Stomach (tissue), 9 donors: ENCODE results near the gene DNLZ. TPM values are rescaled to one million over a fixed set of nuclear protein-coding genes. Genes with fewer than 3 reads are reported as not detected.

ENCODE experiments used
- DNase-seq, 2 donors: peaks; one replicate each; pipeline versions ENCODE4 v3.0.0 to v3.0.0-alpha.2; 2013 to 2019
- H3K27ac ChIP-seq, 5 donors: fragments of 200-600 bp in 4 of 5; sonication (generic) in 4 of 5; one replicate each; pipeline ENCODE4 v1.5.1; 2013 to 2019; ENCODE audit warnings: mild to moderate bottlenecking in 1 of 5, moderate library complexity in 1 of 5
- H3K27me3 ChIP-seq, 3 donors: fragments of 200-600 bp; sonication (generic); one replicate each; pipeline ENCODE4 v1.5.1; 2017 to 2019; ENCODE audit warnings: mixed run types in 1 of 3
- H3K36me3 ChIP-seq, 4 donors: fragments of 200-600 bp; sonication (generic); 1 replicate in 3 of 4; 2 replicates in 1 of 4; pipeline ENCODE4 v1.5.1; 2016 to 2019
- H3K4me1 ChIP-seq, 4 donors: fragments of 200-600 bp; sonication (generic); one replicate each; pipeline ENCODE4 v1.5.1; 2016 to 2019
- H3K4me3 ChIP-seq, 4 donors: fragments of 200-600 bp; sonication (generic) in 3 of 4; one replicate each; pipeline ENCODE4 v1.5.1; 2016 to 2019; ENCODE audit warnings: mild to moderate bottlenecking in 1 of 4
- H3K9me3 ChIP-seq, 4 donors: fragments of 200-600 bp; sonication (generic); one replicate each; pipeline ENCODE4 v1.5.1; 2016 to 2019
- CTCF ChIP-seq, 7 experiments: fragments of 450-650 bp in 4 of 7; fragments of 200-600 bp in 3 of 7; sonication (generic) in 3 of 7; IDR thresholded peaks; one replicate each; pipeline ENCODE4 v1.5.1; 2016 to 2019; ENCODE audit warnings: antibody characterized with exemption in 7 of 7, control low read depth in 2 of 7, mild to moderate bottlenecking in 1 of 7
- EP300 ChIP-seq: sonication (generic); formaldehyde crosslinking; IDR thresholded peaks from one replicate; pipeline ENCODE4 v1.6.1; 2017; ENCODE audit warnings: antibody characterized with exemption
- POLR2A ChIP-seq, 4 donors: fragments of 450-650 bp; IDR thresholded peaks; one replicate each; pipeline ENCODE4 v1.6.1; 2016; ENCODE audit warnings: antibody characterized with exemption in 4 of 4, control low read depth in 2 of 4, mild to moderate bottlenecking in 1 of 4, moderate library complexity in 1 of 4
- POLR2AphosphoS5 ChIP-seq, 3 donors: sonication (generic); formaldehyde crosslinking; IDR thresholded peaks; one replicate each; pipeline ENCODE4 v1.6.1; 2016; ENCODE audit warnings: antibody characterized with exemption in 3 of 3
- WGBS, 5 donors: extraction: QIAGEN DNeasy Blood & Tissue Kit in 3 of 5; methylation state at CpG; one replicate each; pipeline versions ENCODE4 v1.1.5 to v1.1.7; 2013 to 2018; 5-methylcytosine and 5-hydroxymethylcytosine counted together
- intact Hi-C: fragments of 100-400 bp; cut with DNase I; formaldehyde crosslinking; loops from one replicate; pipeline ENCODE4 v1.15.1; 2023; ENCODE audit warnings: low total_unique reads
- polyA plus RNA-seq, 3 donors: library from polyadenylated mRNA; stranded (reverse); fragments of 200-250 nt; gene quantifications; one replicate each; pipeline ENCODE4 v1.2.3, GENCODE V29; 2013
- total RNA-seq, 5 donors: library from RNA; depleted of rRNA; stranded (reverse); fragments of >200 nt; gene quantifications; one replicate each; pipeline versions ENCODE4 v1.1.0 to v1.2.3, GENCODE V29; 2014 to 2016
- donor health status: healthy with polysubstance abuse.
- donor health status: Bipolar disorder and iron deficiency.
- donor health status: healthy.

DNLZ gene
- total and polyA plus RNA-seq, 8 donors, result 1.3 to 16.8 (median 10.1) TPM; not detected in 1

- no peak for DNase-seq
- Histone ChIP-seq H3K9me3 (no peaks in the 10 kb centered on the region), H3K4me1 (no peaks in the 10 kb centered on the region), H3K4me3 (no peak overlapping the region), H3K27ac (no peak overlapping the region), H3K27me3 (no peaks in the 10 kb centered on the region), H3K36me3 (peaks cover 34 to 78% (median 77%) of the 10 kb centered on the region in 4 donors)
- TF ChIP-seq POLR2A (IDR thresholded peaks at IDR 0.05) (no peak), POLR2AphosphoS5 (IDR thresholded peaks at IDR 0.05) (no peak), EP300 (no peak), CTCF (IDR thresholded peaks at IDR 0.05) (no peak)
- 93 to 96% (median 94%) methylated on average over 13 to 17 of the region's 17 CpGs for WGBS, 5 donors
- intact Hi-C loops, result no loop called here
Measured at GRCh38 chr9:136380381-136380780, 16.8 kb upstream of the DNLZ start.

GRCh38 chr9:136379891-136380290, 16.3 kb upstream of the DNLZ start:
- TF ChIP-seq POLR2A (IDR thresholded peaks at IDR 0.05) (no peak), POLR2AphosphoS5 (IDR thresholded peaks at IDR 0.05) (no peak), CTCF (IDR thresholded peaks at IDR 0.05) (no peak), EP300 (no peak)
- Histone ChIP-seq H3K36me3 (peaks cover 34 to 73% (median 72%) of the 10 kb centered on the region in 4 donors), H3K9me3 (no peaks in the 10 kb centered on the region), H3K4me3 (no peak overlapping the region), H3K27ac (no peak overlapping the region), H3K4me1 (no peaks in the 10 kb centered on the region), H3K27me3 (no peaks in the 10 kb centered on the region)
- intact Hi-C loops, result no loop called here
- WGBS, 5 donors, result 85 to 95% (median 89%) methylated on average over 5 to 11 of the region's 11 CpGs; no CpG with 5 or more reads in 1 of the 5 donors
- no peak for DNase-seq

- H3K27me3 ChIP-seq, result no peaks in the 10 kb centered on the region
- H3K4me3 ChIP-seq, result no peak overlapping the region
- 88 to 100% (median 95%) methylated on average over 2 to 11 of the region's 11 CpGs for WGBS, 5 donors
- H3K36me3 ChIP-seq, result peaks cover 34 to 69% (median 67%) of the 10 kb centered on the region in 4 donors
- intact Hi-C loops, result no loop called here
- no peak overlapping the region for H3K27ac ChIP-seq
- DNase-seq, result no peak
- no peak for TF ChIP-seq POLR2A (IDR thresholded peaks at IDR 0.05)
- TF ChIP-seq EP300, result no peak
- no peak for TF ChIP-seq POLR2AphosphoS5 (IDR thresholded peaks at IDR 0.05)
- no peak for TF ChIP-seq CTCF (IDR thresholded peaks at IDR 0.05)
- no peaks in the 10 kb centered on the region for H3K9me3 ChIP-seq
- H3K4me1 ChIP-seq, result no peaks in the 10 kb centered on the region
Measured at GRCh38 chr9:136379401-136379800, 15.9 kb upstream of the DNLZ start.

- intact Hi-C loops, result no loop called here
- Histone ChIP-seq H3K4me1 (no peaks in the 10 kb centered on the region), H3K9me3 (no peaks in the 10 kb centered on the region), H3K27ac (no peak overlapping the region), H3K27me3 (no peaks in the 10 kb centered on the region), H3K36me3 (peaks cover 34 to 64% (median 62%) of the 10 kb centered on the region in 4 donors), H3K4me3 (no peak overlapping the region)
- no peak for TF ChIP-seq EP300
- TF ChIP-seq POLR2A (IDR thresholded peaks at IDR 0.05), result no peak
- no peak for TF ChIP-seq CTCF (IDR thresholded peaks at IDR 0.05)
- TF ChIP-seq POLR2AphosphoS5 (IDR thresholded peaks at IDR 0.05), result no peak
- WGBS, 5 donors, result 80 to 92% (median 89%) methylated on average over 1 to 18 of the region's 18 CpGs
- no peak for DNase-seq
Measured at GRCh38 chr9:136379003-136379287, 15.4 kb upstream of the DNLZ start.
